GM19099 (cell line): ENCODE data around the gene P2RY6.

Experiments
- POLR2A ChIP-seq: IDR thresholded peaks from 3 replicates; pipeline ENCODE4 v1.6.1; 2011; ENCODE audit warnings: low read depth; ENCODE audit not compliant: insufficient read length; ENCODE audit errors: extremely low read depth

Gene P2RY6

DNA sequence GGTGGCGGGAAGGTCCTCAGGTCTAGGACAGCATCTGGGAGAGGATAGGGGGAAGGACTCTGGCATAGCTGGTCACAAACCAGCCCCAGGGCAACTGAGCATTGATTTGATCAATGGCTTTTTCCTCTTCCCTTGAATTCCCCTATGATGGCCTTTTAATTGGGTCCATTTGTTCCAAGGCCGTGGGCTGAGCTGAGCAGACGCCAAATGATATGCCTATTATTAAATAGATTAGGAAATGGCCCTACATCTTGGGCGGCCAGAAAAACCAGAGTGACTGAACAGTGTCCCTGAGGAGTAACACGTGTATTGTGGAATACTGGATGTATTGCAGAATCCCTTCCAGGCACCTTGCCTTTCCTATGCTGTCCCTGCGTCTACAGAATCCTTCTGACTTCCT is 26.7 kb upstream of the P2RY6 start:
- no peak for TF ChIP-seq POLR2A

DNA sequence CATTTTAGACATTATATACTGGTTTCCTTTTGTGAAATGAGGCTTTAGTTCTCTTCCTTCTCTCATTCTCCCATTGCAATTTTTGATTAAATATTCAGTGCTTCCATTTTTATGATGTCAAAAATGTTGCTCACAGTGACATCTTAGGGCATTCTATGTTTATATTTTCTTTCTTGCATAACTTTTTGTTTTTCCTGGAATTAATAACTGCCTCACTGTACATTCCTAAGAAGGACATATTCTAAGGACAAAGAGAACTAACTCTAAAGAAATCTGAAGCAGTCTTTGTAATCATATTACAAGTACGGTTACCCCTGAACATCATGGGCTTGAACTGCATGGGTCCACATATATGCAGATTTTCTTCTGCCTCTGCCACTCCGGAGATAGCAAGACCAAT is 25.8 kb upstream of the P2RY6 start:
- no peak for TF ChIP-seq POLR2A

DNA sequence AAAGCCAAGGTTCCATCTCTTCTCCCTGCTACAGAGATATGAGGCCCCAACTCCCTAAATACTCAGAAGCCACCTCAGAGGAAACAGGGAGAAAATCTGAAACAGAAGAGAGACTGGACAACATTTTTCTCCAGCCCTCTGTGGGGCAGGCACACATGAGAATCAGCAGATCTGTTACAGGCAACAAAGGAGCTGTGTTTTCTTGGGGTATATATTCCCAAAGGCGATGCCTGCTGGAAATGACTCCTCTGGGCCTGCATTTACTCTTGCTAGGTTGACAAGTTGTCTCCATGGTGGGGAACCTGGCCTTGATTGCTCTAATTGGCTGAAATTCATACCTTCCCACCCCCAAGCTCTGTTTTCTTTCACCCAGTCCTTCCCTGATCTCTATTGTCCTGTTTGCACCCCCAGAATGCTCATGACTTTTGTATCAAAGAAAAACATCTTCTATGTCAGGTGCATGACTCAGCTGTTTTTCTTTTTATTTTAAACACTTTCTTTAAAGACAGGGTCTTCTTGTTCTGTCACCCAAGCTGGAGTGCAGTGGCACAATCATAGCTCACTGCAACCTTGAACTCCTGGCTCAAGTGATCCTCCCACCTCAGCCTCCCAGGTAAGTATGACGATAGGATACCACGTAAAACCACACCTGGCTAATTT is 23.5 kb upstream of the P2RY6 start:
- no peak for TF ChIP-seq POLR2A

DNA sequence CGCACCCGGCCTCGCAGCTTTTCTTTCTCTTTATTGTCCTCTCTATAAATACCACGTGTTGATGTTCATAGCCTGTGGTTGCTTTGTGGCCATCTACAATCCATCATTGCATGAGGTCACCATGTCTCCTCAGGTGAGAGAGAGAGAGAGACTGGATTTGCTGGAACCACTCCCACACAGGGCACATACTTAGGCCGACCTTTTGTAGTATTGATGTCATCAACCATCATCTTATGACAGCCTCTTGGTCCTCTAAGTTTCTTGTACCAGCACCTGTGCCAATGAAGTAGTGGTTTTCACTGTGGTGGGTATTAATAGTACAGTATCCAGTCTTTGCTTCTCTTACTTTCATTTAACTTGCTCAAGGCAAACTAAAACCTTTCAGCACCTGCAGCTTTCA is 22.8 kb upstream of the P2RY6 start:
- TF ChIP-seq POLR2A = no peak

DNA sequence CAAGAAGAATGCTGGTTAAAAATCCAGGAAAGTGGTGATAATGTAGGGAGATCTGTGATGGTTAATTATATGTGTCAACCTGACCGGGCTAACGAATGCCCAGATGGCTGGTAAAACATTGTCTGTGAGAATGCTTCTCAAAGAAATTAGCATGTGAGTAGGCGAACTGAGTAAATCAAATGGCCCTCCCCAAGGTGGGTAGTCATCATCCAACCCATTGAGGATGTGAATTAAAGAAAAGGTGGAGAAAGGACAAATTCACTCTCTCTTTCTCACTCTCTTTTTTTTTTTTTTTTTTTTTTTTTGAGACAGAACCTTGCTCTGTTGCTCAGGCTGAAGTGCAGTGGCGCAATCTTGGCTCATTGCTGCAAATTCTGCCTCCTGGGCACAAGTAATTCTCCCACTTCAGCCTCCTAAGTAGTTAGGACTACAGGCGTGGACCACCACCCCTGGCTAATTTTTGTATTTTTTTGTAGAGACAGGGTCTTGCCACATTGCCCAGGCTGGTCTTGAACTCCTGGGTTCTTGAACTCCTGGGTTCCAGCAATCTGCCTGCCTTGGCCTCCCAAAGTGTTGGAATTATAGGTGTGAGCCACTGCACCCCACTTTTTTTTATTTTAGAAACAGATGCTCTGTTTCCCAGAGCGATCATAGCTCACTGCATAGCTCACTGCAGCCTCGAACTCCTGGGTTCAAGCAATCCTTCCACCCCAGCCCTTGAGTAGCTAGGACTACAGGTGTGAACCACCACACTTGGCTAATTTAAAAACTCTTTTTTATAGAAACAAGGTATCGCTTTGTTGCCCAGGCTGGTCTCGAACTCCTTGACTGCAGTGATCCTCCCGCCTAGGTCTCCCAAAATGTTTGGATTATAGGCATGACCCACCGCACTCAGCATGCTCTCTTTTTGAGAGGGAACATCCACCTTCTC is 22.0 kb upstream of the P2RY6 start:
- TF ChIP-seq POLR2A = no peak

DNA sequence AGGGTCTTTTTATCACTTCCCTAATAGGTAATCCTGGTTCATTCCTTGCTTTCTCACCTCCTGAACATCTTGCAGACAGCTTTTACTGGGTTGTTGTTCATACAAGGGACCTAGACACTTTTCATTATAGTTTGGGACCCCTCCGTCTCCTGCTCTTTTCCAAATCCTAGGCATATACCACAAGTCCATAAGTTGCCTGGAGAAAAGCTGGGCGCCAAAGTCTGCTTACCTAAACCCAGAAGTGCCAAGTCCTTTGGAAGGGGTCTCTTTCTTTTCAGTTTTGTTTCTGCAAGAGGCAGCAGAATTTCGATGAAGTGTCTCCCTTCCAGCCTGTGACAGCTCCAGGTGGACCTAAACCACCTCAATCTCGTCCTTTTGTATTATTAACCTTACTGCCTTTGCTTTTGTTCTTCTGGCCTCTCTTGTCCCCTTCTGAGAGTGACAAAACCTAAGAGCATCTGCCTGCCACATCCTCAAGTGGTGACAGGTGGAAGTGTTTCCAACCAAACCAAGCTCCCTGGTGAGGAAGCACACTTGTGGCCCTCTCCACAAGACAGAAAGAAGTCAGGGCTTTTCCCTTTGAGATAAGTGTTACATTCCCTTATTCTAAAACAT is 19.5 kb upstream of the P2RY6 start:
- TF ChIP-seq POLR2A = no peak

DNA sequence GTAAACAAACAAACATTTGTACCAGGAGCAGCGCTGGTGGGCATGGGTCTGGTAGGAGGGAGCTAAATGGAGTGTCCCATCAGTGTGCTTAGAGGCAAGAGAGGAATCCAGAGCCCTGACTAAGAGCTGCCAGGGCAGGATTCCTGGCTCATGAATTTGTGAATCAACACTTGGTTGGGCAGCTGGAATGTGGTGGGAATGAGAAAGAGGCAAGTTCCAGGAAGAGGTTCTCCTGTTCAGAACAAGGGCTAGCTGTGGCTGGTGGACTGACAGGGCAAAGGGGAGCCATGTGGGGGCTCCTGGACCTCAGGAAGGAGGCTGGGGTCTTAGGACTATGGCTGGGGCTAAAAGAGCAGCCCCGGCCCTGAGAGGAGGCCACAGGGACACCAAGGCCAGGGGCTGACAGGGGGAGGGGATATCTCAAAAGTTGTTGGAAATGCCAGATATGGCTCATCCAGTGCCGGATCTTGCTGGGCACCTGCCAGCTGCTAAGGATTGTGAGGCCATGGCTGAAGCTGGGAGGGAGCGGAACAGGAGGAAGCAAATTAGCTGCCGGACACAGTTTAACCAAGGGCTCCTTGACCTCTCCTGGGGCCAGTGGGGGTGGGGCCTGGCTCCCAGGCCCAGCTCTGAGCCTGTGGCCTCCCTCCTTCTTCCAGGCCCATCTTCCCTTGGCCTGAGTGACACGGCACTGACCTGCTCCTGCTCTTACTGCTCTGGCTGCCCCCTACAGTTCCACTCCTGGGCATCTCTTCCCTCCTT is 14.6 kb upstream of the P2RY6 start:
- TF ChIP-seq POLR2A = no peak

DNA sequence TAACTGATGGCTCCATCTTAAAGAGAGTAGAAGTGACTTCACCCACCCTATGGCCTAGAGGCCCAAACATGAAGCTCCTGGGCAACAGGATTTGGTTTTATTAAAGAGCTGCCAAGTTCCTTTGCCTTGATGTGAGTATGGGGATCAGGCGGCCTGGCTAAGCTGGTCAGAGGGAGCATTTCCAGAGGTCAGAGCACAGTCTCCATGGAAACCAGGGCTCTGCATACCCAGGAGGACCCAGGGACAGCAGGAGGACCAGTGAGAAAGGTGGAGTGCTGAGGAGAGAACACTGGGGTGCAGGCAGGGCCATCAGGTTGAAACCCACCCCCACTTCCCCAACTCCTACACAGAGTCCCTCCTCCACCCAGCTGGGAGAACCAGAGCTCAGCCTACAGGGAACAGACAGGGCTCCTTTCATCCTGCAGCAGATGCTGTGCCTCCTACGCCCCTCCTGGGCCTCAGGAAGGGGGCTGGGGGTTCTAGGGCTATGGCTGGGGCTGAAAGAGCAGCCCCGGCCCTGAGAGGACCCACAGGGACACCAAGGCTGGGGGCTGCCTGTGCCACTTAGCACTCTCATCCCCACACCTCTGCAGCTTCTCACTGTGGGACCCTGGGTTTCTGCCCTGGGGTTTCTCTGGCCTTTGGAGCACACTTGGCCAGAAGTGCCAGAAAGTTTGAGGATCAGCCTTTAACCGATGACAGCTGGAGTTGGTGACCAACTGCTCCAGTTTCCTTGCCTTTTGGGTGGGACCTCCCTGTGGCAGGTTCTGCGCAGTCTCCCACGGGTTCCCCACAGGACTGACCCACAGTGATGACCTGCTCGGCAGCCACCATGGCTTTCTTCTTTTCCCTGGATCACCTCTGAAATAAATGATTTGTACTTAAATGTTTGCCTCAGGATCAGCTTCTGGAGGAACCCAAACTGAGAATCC is 13.8 kb upstream of the P2RY6 start:
- TF ChIP-seq POLR2A = no peak

DNA sequence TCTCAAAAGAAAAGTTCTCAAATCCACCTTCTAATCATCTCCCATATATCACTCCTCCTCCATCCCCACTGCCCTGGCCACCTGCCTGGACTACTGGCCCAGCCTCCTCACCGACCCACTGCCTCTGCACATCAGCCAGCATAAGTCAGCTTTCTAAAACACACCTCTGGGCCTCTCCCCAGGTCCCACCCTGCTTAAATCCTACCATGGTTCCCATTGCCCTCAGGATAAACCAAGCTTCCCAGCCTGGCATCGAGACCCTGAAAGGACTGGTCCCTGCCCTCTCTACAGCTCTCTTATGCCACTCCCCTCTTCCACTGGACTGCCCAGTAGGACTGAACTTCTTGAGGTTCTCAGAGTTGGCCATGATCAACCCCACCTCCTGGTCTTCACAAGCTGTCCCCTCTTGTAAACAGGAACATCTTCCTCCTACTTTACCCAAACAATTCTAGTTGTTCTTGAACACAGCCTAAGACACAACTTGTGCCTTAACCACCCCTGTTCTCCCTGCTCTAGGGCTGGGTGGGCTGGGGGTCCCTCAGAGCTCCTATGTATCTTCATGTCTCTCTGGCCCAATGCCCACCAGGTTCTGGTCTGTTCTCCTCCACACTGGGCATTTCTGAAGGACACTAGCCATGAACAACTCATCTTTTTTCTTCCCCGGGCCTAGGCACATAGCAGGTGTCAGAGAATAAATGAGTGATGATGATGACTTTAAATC is 12.6 kb upstream of the P2RY6 start:
- no peak for TF ChIP-seq POLR2A

DNA sequence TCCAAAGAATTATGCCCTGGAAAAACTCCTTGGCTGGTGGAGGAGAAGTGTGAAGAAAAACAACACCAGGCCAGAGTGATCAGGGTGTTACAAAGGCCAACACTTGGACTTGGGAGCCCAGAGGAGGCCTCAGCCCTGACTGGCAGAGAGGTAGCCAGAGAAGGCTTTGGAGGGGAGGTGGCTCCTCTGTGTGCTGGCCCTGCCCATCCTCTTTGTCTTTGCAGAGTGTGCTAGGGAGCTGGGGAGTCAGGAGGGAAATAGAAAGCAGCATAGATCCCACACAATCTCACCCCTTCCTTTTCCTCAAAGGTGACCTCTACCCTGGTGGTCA is 12.0 kb upstream of the P2RY6 start:
- TF ChIP-seq POLR2A = no peak

DNA sequence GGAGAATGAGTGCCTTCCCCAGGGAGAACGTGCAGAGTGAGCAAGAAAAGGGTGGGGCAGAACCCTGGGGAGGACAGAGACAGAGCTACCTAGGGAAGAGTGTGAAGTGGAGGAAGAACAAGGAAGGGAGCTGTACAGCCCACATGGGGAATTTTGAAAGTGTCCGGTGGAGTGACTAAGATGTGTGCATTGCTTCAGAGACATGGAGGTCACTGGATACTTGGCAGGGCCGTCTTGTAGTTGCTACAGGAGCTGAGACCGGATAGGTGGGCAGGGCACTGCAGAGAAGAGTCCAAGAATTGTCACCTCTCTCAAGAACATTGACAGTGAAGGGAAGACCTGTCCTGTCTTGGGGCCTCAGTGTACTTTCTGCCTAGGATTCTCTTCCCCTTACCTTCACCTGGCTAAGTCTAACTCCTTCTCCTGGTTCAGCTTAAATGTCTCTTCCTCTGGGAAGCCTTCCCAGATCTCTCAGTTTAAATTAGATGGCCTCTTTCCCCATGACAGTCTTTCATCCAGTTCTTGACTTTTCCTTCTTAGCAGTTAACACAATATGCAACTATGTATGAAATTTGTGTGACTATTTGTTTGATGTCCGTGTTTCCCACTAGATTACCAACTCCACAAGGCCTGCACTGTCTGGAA is 9.2 kb upstream of the P2RY6 start:
- no peak for TF ChIP-seq POLR2A

DNA sequence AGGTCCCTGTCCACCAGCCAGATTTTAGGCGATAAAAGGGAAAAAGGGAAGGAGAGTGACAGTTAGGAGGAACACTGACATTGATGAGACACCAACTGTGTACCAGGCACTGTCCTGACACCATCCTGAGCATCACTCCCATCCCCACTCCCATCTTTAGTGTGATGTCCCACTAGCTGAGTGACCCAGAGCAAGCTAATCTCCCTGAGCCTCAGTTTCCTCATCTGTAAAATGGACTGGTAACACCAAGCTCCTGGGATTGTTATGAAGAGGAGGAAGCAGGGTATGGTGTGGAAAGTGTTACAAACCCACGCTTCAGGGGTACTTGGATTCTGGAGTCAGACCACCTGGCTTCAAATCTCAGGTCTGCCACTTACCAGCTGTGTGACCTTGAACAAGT is 8.5 kb upstream of the P2RY6 start:
- no peak for TF ChIP-seq POLR2A

DNA sequence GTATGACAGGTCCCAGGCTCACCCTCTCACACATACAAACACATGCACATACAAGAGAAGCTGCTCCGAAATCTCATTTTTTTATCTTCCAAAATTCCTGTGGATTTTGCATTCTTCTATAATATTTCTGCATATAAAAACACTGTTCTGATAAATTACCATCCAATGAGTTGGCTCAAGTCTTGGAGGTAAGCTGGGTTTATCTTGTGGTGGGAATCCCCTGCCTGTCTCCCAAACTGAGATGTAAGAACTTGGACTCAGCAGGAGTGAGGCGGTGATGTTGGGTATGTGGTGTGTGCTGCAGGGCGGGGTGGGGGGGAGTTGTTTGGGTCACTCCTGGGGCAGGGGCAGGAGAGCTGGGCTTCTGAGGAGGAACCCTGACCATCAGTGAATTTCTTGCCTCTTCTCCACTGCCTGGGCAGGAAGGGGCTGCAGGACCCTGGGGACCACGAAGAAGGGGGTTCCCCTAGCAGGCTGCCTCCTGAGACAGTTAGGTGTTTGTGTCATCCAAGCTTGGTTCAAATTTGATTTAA is 6.8 kb upstream of the P2RY6 start:
- no peak for TF ChIP-seq POLR2A
